GM12865 (cell line): ENCODE results near the gene NRG4.

Source experiments
- DNase-seq: peaks from one replicate; pipeline ENCODE4 v3.0.0; 2010; ENCODE audit warnings: low read depth
- H3K4me3 ChIP-seq: 2 replicates; pipeline ENCODE4 v1.5.1; 2011; ENCODE audit warnings: mild to moderate bottlenecking, low read depth, low read length, control low read depth
- TF ChIP-seq, protein P1 (sequence below): IDR thresholded peaks from 2 replicates; pipeline ENCODE4 v1.5.1; 2011; ENCODE audit warnings: low read length, control low read depth, low read depth, inconsistent platforms; ENCODE audit not compliant: insufficient read depth; ENCODE audit errors: missing control alignments

Gene NRG4

GRCh38 chr15:75902129-75902557 is 110.1 kb downstream of the NRG4 start:
- DNase-seq, result no peak
- no peak overlapping the region for H3K4me3 ChIP-seq

GRCh38 chr15:75900577-75900976 is 111.6 kb downstream of the NRG4 start:
- H3K4me3 ChIP-seq, result no peak overlapping the region
- DNase-seq, result no peak
- TF ChIP-seq, protein P1, sequence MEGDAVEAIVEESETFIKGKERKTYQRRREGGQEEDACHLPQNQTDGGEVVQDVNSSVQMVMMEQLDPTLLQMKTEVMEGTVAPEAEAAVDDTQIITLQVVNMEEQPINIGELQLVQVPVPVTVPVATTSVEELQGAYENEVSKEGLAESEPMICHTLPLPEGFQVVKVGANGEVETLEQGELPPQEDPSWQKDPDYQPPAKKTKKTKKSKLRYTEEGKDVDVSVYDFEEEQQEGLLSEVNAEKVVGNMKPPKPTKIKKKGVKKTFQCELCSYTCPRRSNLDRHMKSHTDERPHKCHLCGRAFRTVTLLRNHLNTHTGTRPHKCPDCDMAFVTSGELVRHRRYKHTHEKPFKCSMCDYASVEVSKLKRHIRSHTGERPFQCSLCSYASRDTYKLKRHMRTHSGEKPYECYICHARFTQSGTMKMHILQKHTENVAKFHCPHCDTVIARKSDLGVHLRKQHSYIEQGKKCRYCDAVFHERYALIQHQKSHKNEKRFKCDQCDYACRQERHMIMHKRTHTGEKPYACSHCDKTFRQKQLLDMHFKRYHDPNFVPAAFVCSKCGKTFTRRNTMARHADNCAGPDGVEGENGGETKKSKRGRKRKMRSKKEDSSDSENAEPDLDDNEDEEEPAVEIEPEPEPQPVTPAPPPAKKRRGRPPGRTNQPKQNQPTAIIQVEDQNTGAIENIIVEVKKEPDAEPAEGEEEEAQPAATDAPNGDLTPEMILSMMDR, result no peak

More at GRCh38 chr15:75902129-75902557, 110.1 kb downstream of the NRG4 start:
- TF ChIP-seq, protein P1, result no peak

DNA sequence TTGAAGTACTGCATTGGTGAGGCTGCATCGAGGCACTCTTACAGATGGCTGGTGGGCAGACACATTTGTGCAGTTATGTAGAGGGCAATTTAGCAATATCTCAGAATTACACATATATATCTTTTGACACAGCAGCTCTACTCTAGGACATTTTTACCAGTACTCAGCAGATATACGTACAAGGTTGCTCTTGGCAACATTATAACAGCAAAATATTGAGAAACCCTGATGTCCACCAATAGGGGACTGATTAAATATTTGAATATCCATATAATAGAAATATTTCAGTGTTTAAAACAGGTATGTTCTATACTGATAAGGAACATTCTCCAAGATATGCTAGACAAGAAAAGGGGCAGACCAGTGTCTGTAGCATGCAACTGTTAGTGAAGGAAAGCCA is 116.5 kb downstream of the NRG4 start:
- H3K4me3 ChIP-seq, result no peak overlapping the region
- TF ChIP-seq, protein P1, result no peak
- no peak for DNase-seq

- DNase-seq, result no peak
- H3K4me3 ChIP-seq, result no peak overlapping the region
- TF ChIP-seq, protein P1, result no peak
These were observed 120.3 kb downstream of the NRG4 start for GRCh38 chr15:75891895-75892294.
